GM21360 (cell line): ENCODE results near the gene TP53I3.
"Not testable (repeated sequence)": the region's sequence is repeated elsewhere in the genome, so short reads cannot be mapped to it uniquely, and the experiment has no call there.

Experiments used
- ATAC-seq: cut with Tn5 transposase; IDR thresholded peaks from one replicate; pipeline ENCODE4 v1.9.1; 2021; ENCODE audit warnings: mild to moderate bottlenecking, moderate library complexity; ENCODE audit not compliant: unreplicated experiment

TP53I3 gene, protein sequence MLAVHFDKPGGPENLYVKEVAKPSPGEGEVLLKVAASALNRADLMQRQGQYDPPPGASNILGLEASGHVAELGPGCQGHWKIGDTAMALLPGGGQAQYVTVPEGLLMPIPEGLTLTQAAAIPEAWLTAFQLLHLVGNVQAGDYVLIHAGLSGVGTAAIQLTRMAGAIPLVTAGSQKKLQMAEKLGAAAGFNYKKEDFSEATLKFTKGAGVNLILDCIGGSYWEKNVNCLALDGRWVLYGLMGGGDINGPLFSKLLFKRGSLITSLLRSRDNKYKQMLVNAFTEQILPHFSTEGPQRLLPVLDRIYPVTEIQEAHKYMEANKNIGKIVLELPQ

DNA sequence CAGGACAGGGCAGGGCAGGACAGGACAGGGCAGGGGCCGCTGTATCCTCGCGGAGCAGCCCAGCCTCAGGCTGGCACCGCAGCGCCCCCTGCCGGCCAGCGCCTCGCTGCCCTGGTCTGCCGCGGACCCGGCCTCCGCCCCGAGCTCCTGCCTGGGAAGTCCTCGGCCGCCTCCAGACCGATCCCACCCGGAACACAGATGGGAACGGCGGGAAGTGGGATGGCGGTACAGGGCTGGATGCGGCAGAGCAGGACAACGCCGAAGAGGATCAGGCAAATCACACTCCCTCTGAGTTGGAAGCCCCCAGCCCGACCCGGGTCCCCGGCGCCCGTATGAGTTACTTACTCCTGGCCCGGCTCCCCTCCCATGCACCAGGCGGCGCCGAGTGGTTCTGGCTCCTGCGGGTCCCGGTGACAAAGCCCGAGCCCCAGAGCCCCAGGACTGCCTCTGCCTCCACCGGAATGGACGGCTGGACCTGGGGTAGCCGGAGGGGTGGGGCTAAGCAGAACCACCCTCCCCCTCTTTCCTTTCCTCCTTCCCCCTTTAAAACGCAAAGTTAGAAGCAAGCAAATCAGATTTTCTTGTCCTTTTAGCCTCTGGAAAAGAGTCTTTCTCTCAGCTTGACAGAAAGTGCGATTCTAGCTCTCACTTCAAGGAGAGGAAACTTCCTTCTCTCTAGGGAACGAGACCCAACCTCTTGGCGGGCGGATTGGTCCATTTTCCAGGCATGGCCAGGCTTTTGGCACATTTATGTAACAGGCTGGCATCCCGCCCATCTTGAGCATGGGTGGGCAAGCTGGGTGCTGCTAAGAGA, at the start of gene TP53I3:
Gene TP53I3, minus strand, starts transcription at position 449 of the 814 bp plus-strand sequence. CDS start 508 bp downstream, outside the sequence.
- ATAC-seq, result peak; percentile 70

DNA sequence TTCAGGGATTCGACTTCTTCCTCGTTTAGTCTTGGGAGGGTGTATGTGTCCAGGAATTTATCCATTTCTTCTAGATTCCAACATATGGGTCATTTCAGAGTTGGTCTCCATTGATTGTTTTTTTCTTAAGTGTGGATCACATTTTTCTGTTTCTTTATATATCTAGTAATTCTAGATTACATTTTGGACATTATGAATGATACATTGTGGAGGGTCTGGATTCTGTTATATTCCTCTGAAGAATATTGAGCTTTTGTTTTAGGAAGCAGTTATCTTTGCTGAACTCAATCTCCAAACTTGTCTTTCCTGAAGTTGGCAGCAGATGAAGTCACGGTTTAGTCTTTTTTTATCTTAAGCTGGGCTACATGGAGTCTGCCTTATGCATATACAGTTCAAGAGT, 47.9 kb upstream of the TP53I3 start:
- no peak for ATAC-seq

DNA sequence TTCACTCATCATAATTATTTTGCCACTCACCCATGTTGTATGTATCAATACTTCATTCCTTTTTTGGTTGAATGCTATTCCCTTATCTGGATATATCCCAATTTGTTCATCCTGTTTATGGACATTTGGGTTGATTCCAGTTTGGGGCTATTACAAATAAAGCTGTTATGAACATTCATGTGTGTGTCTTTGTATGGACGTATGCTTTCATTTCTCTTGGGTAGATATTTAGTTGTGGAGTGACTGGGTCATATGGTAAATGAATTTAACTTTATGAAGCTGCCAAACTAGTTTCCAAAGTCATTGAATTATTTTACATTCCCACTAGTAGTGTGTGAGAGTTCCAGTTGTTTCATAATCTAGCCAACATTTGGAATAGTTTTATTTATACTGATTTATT, 41.3 kb upstream of the TP53I3 start:
- no peak for ATAC-seq

DNA sequence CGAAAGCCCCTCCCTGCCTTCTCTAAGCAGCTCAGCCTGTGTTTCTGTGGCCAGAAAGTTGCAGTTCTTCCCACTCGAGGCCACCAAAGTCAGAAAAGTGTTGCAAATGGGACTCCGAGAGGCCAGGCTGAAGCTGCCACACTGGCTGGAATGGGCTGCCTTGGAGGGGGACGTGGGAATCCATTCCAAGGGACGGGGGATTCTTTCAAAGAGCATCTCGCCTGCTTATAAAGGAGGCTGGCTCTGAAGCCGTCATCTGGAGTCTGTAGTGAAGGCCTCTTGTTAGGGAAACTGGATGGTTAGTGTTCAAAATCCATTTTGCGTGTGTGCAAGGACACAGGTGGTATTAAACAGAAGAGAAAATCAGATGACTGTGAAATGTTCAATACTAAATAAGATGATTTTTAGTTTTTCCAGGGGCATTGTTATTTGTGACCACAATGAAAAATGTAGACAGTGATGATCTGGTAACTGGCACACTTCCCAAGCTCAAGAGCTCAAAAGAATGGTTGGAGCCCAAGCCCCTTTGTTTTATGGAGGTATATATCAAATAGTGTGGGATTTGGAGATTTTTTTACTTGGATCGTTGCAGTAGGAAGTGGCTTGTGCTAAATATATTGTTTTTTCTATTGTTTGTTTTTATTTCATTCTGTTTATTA, 39.4 kb upstream of the TP53I3 start:
- peak; percentile 4 for ATAC-seq

DNA sequence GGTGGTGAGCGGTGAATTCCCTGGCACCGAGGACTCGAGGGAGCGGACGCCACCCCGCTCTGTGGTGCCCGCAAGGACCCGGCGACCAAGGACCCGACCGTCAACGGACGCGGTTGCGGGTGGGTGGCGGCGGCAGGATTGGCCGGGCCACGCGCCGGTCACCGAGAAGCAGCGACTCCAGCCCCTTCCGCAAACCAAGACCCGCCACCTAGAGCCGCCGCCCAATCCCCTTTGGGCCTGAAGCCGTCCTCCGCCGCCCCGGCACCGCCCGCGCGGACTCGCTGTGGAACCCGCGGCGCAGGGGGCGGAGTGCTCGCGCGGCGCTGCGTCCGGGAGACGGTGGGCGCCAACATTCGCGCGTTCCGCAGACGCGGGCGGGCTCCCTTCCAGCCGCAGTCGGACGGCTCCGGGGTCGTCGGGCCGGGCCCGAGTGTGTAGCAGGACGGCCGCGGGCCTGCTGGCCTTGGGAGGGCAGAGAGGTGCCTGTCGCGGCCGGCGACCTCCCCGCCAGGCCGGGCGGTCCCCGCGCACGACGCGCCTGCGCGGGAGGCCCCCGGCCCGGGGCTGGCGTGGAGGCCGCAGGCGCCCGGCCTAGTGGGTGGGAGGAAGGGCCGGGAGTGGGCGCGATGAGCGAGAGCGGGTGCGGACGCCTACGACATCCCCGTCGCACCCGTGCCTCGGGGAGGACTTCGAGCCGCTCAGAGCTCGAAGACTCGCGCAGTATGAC, 38.7 kb upstream of the TP53I3 start, which contains the start of the genes FAM228B and PFN4:
Gene FAM228B, plus strand, starts transcription at position 275 of the 727 bp plus-strand sequence. CDS start 893 bp downstream, outside the sequence.
Gene PFN4, minus strand, starts transcription at position 140 of the 727 bp plus-strand sequence. CDS start 799 bp downstream, outside the sequence.
- ATAC-seq, result peak; percentile 87

DNA sequence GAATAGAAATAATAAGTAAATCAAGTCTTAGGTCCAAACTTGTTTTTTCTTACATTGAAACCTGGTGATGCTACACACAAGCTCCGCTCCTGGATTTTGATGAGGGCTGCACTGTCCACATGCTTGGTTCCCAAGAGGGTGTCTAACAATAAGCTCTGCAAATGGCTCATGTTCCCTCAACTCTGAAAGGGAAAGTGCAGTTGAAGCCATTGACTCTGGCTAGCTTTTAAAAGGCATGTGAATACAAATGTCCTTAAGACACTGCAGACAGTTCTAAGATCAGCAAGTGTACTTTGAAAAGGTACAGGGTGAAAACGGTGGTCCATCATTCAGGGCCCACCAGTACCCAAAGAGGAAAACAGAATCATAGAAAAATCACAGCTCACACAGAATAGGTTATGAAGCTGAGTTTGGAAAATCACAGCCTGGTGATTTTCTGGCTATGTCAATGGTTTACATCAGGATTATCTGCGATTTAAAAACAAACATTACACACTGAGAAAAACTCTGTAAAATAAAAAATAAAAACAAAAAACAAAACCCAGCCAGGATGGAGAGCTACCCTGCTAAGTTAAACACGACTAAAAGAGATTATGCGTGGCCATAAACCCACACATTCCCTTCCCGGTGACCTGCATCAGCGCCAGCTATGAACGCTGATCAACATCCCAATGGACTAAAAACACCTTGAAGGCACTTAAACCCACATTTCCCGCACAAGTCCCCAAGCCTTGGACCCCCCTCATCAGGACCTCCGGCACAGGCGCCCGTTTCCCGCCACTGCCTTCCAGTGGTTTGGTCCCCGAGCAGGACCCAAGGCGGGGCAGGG, 37.9 kb upstream of the TP53I3 start:
- no peak for ATAC-seq

DNA sequence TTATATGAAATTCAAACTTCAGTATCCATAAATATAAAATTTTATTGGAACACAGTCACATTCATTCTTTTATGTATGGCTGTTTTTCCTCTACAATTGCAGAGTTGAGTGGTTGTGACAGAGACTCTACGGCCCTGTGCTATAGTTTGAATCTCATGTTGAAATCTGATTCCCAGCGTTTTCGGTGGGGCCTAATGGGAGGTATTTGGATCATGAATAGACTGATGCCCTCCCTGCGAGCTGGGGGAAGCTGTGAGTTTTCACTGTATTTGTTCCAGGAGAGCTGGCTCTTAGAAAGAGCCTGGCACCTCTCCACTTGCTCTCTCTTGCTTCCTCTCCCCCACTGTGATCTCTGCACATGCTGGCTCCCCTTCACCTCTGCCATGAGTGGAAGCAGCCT, 36.8 kb upstream of the TP53I3 start:
- no peak for ATAC-seq

DNA sequence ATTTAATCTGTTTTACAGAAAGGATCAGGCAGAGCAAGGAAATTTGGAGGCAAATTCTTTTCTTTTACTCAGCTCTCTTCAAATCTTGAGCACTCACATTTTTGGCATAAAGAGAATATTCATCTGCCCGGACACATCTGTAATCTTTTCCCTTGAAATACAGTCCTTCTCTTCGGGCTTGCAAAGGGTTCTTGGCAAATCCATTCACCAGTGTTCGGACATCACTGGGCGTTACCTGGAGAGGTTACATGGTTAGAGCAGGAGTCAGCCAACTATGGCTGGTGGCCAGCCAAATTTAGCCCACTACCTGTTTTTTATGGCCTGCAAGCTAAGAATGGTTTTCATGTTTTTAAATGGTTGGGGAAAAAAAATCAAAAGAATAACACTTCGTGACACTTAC, 36.4 kb upstream of the TP53I3 start:
- ATAC-seq, result no peak

DNA sequence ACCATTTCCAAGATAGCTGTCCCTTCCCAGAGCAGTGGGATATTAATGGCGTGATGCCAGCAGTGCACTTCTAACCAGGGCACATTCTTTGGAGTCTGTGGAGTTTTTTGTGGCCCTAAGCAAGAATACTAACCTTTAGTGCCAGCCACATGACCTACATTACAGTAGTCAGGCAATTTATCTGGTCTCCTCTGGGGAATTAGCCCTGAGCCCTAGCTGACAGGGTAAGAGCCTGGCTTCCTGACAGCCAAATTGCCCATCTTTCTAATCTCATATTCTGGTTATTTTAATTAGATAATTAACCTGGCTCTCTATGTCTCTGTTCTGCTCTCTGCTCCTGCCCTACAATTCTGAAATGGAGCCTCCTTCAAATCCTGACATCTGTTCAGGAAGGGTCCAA, 33.3 kb upstream of the TP53I3 start:
- no peak for ATAC-seq

DNA sequence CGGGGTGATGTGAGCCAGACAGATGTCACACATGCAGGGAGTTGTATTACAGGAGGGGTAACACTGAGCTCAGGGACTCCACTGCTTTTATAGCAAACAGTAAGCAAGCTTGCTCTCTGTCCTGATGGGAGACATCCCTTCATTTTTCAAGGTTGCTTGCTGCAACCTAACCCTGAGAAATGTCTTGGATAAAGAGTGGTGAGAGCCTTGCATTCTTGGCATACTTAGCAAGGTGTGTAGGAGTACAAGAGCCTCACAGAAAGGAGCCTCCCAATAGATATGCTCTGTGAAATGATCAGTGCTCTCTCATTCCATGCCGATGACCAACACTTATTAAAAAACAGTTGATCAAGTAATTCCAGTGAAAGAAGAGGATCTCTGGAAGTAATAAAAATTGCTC, 30.4 kb upstream of the TP53I3 start:
- no peak for ATAC-seq

DNA sequence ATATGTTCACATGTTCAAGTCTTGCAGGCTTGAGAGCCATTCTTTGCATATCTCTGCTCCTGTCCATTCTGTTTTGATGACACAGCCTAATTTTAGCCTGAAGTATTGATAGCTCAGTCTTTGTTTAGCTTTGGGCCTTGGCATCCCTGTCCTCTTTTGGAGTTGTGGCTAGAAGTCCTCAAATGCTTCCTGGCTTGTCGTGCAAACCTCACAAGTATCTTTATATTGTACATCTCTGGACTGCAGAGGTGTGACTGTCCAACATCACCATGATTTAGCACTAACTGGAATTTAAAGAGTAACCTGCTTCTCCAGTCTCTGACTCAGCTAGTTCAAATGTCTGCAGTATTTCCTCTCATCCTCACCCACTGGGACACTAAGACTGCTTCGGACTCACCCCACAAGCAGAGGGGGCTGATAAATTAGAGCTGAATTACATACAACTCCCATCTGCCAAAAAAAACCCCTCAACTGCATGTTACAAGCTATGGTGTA, 26.8 kb upstream of the TP53I3 start:
- no peak for ATAC-seq

DNA sequence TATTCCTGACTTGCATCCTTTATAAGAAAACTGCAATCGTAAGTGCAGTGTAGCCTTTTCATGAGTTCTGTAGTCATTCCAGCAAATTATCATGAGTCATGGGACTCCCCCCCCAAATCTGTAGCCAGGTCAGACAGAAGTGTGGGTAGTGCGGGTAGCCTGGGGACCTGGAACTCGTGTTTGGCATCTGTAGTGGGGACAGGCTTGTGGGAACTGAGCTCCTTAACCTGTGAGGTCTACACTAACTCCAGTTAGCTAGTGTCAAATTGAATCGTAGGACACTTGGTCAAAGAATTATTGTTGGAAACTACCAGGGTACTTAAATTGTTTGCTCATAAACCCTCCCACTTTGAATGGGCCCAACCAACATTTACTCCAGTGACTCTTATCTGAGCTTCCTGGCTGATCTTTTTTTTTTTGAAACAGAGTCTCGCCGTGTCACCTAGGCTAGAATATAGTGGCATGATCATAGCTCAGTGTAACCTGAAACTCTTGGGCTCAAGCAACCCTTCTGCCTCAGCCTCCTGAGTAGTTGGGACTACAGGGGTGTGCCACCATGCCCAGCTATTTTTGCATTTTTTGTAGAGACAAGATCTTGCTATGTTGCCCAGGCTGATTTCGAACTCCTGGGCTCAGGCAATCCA, 26.1 kb upstream of the TP53I3 start:
- no peak for ATAC-seq

DNA sequence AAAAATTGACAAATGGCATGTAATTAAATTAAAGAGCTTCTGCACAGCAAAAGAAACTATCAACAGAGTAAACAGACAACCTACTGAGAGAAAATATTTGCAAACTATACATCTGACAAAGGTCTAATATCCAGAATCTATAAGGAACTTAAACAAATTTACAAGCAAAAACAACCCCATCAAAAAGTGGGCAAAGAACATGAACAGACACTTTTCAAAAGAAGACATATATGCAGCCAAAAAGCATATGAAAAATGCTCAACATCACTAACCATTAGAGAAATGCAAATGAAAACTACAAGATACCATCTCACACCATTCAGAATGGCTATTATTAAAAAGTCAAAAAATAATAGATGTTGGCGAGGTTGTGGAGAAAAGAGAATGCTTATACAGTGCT, 24.8 kb upstream of the TP53I3 start:
- not testable (repeated sequence) for ATAC-seq

DNA sequence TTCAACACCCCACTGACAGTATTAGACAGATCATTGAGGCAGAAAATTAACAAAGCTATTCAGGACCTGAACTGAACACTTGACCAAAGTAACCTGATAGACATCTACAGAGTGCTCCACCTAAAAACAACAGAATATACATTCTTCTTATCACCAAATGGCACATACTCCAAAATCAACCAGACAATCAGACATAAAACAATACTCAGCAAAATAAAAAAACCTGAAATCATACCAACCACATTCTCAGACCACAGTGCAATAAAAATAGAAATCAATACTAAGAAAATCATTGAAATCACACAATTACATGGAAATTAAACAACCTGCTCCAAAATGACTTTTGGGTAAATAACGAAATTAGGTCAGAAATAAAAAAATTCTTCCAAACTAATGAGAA, 22.7 kb upstream of the TP53I3 start:
- ATAC-seq, result no peak

DNA sequence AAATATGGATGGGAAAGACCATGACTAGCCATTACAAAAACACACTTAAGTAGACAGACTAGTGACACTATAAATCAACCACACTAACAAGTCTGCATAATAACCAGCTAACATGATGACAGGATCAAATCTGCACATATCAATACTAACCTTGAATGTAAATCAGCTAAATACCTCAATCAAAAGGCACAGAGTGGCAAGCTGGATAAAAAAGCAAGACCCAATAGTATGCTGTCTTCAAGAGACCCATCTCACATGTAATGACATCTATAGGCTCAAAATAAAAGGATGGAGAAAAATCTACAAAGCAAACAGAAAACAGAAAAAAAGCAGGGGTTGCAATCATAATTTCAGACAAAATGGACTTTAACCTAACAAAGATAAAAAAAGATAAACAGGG, 22.2 kb upstream of the TP53I3 start:
- ATAC-seq, result no peak

DNA sequence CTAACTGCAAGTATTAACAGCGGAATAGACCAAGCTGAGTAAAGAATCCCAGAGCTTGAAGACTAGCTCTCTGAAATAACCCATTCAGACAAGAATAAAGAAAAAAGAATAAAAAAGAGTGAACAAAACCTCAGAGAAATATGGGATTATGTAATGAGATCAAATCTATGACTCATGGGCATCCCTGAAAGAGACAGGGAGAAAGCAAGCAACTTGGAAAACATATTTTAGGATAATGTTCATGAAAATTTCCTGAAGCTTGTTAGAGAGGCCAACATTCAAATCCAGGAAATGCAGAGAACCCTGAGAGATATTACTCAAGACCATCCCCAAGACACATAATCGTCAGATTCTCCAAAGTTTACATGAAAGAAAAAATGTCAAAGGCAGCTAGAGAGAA, 21.2 kb upstream of the TP53I3 start:
- ATAC-seq, result no peak

DNA sequence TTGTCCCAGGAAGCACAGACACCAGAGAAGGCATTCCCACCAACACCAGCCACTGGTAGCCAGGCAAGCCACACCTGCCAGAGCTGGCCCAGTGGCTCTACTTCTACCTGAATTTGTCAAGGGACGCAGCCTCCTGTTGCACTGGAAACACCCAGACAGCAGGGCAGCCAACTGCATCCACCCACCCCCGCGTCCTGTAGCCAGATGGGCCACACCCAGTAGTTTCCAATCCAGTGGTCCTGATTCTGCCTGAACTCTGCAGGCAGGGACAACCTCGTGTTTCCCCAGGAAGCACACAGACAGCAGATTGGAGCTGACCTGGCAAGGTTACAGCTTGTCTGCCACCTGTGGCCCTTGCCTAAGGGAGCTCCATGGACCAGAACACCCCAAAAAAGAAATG, 20.3 kb upstream of the TP53I3 start:
- no peak for ATAC-seq

DNA sequence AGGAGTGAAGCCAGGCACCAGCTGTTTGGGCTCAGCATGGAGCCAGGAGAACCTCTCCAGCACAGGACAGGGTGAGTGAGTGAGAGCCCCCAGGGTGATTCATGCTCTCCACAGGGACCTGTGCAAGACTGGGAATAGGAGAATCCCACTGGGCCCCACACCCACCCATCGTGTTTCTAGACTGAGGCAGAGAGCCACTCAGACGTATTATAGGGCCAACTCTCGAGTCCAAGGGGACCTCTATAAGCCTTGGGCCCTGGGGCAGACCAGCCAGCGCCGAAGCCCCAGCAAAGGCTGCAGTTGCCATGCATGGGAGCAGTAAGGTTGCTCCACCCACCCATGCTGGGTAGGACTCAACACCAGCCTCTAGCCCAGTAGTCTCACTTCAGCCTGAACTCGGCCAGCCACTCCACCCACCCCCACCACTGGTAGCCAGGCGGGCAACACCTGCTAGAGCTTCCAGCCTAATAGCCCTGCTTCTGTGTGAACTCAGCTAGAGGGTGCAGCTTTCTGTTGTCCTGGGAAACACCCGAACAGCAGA, 19.5 kb upstream of the TP53I3 start:
- ATAC-seq, result no peak

DNA sequence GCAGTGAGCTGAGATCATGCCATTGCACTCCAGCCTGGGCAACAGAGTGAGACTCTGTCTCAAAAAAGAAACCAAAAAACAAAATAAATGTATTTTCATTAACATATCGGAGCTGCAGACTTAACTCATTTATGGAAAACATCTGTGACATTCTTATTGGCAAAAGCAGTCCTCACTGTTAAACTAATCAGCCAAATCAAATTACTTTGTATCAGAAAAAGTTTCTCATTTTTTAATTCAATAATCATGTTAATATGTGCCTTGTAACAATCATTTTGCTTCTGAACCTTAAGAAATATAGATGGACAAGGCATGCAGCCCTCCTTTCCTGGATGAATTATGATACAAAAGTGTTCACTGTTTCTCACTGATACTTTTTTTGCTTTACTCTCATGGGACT, 18.0 kb upstream of the TP53I3 start:
- no peak for ATAC-seq
